Fibroblast of skin of right biceps (primary cell): ENCODE data around the gene TSPAN1.

Experiments
- DNase-seq: peaks from one replicate; pipeline ENCODE4 v3.0.0-alpha.2; 2013

Gene TSPAN1

DNA sequence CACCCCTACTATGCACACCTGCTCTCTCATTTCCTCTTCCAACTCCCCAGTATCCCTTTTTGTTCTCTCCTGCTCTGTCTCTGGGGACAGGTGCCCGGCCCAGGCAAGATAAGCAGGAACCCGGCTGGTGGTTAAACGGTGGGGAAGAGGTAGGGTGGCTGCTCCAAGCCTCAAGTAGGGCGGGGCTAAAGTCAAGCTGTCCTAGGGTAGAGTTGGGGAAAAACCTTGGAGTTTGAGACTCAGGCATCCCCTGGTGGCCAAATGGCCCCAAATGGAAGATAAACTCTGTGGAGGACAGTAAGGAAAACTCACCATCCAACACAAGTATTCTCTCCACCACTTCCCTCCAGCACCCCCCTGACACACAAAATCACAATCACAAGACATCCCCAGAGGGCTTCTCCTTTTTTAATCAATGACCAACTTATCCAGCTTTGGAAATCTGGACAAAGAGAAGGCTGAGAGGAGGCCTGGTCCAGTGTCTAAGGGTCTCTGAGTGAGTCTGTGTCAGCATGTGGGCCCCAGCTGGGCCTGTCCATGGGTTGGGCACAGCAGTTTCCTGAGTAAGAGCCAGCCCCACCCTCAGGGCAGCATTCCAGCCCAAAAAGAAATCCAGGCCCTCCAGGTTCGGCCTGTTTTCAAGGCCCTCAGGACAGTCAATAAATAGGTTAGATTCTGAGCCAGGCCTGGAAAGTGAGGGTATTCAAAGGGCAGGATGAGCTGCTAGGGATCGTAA is 13.6 kb downstream of the TSPAN1 start:
- no peak for DNase-seq

DNA sequence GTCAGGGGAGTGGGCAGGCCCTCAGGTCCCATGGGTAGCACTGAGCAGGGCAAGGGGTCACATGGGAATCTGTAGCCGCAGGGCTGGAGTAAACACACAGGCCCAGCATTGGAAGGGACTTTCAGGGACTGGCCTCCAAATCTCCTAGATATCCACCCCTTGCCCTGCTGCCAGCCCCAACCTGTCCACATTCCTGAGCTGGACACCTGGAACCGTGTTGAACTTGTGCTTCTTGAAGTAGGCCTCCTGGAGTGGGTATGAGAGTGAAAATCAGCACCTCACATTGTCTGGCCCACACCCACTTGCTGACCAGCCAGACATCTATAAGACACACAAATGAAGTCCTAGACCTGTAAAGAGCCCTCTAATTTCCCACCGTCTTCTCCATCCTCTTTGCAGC is 15.7 kb downstream of the TSPAN1 start:
- DNase-seq, result no peak

DNA sequence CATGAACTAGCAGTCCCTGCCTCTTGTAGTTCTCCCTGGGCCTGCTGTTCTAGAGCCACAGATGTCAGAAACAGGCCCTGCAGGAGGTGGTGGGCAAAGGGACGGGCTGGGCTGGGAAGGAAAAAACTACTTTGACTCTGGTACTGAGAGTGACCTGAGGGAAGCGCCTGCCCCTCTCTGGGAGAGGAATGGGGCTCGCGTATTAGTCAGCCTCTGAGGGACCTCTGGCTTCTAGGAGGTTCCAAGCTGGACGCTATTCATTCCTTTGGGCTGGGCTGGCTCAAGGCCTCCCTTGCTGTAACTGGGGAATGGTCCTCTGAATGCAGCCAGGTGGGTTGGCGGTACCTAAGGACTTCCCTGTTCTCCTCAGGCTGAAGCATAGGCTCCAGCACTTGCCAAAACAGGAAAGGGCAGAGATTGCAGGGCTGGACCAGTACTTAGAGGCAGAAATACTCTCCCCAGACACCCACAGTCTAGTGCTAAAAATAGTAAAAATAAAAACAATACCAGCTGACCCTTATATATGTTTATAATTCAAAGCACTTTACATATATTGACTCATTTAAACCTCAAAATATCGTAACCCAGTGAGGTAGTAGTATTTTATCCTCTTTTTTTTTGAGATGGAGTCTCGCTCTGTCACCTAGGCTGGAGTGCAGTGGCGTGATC is 16.3 kb downstream of the TSPAN1 start:
- no peak for DNase-seq

DNA sequence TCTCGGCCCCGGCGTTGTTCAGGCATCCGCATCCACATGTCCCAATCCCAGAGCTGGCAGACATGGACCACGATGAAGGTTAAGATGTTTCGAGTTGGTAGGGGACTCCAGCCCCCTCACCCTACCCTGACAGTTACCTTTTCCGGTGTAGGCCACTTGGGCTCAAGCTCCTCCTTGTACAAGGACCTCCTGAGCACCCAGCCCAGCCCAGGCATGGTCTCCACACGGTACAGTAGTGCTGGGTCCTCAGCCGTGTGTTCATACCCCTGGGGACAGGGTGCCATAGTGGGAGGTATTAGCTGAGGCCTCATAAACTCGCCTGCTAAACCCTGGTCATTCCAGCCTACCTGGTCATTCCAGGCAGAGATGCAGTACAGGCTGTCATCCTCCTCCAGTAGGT is 17.3 kb downstream of the TSPAN1 start:
- DNase-seq, result no peak

DNA sequence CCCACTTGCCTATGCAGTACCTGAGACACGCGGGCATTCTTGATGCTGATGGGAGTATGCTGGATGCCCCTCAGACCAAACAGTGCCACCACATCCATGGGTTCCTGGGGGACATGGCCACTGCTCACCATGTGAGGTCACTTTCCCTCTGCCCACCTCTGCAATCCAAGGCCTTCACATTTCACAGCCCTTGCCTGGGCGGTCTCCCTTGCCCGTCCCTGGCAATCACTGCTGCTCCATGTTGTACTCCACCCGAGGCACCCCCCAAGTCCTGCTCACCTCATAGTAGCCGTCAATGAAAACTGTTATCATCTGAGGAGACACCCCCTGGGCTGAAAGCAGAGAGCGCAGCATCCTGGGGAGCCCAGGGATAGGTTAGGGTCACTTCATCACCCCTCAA is 18.4 kb downstream of the TSPAN1 start:
- no peak for DNase-seq

DNA sequence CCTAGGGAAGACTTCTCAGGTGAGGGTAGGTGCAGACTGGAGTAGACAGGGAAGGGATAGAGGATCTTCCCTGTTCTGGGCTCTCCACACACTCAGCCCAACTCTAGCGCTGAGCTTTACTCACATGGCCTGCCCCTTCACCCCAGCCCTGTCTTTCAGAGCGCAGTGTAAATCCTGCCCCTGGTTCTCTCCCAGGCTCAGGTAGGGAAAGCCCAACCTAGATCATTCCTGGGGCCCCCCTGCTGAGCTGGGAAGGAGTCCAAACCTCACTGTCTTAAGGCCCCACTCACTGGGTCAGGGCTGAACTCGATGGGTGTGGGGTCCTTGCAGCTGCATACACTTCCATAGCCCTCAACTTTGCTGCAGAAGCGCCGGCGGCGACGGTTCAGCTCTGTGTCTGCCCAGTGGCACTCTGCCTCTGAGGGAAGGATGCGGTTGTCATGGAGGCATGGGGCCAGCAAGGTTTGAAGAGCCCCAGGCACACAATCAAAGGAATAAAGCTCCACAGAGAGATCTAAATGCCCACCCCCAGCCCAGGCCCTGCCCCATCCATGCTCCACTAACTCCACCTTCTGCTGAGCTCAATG is 19.2 kb downstream of the TSPAN1 start:
- DNase-seq, result no peak

DNA sequence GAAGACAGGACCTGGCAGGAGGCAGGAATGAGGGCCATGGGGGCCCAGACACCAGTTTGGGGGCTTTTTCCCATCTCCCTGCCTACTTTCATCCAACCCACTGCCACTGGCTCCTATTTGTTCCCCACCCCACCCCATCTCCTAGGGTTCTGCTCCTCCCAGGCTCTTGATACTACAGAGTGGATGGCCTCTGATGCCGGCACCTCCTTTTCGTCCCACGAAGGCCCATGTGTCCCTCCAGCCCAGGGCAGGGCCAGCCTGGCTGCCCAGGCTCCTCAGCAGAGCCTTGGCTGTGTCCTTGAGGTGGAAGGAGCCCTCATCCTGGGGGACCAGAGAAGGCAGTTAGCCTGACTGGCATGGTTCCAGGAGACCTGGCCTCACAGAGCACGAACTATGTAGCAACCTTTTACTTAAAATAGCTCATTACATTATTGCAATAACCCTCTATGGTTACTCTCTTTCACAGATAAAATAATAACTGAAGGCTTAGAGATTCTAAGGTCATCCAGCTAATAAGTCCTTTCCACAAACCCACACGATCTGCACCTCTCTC is 19.8 kb downstream of the TSPAN1 start:
- DNase-seq, result no peak

DNA sequence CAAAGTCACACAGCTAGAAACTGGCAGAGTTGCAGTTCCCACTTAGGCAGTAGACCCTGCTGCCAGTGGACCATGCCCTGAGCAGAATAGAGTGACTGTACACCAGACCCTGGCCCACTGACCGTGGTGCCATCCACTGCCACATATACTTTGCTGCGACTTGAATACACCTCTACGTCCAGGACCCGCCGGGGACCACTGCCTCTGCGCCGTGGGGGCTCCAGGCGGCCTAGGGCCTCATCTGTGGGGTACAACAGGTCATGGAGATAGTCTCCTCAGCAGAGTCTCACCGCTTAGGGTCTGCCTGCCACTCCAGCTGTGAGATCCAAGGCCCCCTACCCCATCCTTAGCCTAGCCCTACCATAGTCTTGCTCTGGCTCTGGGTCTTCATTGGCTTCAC is 21.7 kb downstream of the TSPAN1 start:
- no peak for DNase-seq

DNA sequence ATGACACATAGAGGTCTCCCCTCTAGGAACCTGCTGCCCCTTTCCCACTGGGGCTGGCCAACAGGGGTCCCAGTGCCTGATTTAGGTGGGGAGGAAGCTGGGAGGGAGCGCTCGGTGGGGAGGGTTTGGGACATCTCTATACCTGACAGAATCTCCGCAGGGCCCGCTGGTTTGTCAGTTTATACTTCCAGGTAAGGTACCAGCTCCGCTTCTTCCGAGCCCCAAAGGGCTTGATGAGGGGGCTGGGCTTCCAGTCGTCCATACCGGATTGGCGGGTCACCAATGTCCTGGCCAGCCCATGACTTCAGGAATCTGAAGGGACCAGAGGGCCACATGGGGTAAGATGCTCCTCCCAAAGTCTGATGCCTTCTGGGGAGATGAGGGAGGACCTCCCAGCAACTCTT is 22.7 kb downstream of the TSPAN1 start:
- no peak for DNase-seq

DNA sequence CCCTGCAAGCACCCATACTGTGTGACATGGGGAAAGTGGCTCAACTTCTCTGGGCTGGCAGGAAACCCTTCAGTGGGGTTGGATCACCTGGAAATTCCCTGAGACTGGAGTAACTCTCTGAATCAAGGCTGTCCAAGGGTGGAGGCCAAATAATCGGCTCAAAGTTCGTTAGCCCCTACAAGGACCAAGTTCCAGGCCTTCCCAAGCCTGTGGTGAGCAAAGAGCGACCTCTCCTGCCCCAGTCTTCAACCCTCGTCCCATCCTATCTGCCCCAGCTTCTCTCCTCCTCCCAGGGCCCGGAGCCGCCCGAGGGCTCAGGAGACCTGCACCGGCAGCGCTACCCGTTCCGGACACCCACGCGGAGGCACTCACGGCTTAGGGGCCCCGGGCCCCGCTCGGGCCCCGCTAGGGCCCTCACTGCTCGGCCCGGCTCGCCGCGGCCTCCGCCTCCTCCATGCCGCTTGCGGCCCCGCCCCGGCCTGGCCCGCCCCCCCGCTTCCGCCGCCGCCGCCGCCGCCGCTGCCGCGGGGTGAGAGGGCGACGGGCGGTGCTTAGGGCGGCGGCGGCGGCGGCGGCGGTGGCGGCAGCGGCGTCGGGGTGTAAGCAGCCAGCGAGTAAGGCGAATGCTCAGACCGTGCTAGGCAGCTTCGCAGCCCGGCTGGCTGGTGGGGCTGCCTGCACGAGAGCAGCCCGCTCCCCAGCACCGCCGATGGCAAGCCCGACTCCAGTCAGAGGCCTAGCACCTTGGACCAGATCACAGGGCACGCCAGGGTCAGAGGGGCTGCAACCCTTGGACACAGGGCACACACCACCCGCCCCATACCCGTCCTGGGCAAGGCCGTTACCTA is 23.3 kb downstream of the TSPAN1 start, which contains the start of gene POMGNT1:
Gene POMGNT1, minus strand, starts transcription at position 471 of the 848 bp plus-strand sequence. CDS start 613 bp downstream, outside the sequence.
- peak; percentile 71 for DNase-seq

DNA sequence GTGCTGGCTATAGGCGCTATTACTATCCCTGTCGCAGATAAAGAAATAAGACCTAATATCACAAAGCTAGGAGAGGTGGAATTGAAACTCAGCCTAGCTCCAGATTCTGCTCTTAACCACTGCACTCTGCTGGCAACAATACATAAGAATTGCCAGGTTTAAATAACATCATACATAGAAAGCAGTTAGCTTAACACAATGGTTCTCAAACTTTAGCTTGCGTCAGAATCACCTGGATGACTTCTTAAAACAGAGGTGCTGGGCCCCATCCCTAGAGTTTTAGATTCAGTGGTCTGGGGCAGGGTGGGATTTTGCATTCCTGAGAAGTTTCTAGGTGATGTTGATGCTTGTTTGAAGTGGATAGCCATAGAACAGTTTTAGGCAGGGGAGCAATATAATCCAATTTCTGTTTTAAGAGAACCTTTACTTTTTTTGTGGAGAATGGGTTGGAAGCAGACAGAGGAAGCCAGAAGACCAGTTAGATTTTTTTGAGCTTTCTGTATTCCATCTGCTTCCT is 24.4 kb downstream of the TSPAN1 start:
- DNase-seq, result no peak

DNA sequence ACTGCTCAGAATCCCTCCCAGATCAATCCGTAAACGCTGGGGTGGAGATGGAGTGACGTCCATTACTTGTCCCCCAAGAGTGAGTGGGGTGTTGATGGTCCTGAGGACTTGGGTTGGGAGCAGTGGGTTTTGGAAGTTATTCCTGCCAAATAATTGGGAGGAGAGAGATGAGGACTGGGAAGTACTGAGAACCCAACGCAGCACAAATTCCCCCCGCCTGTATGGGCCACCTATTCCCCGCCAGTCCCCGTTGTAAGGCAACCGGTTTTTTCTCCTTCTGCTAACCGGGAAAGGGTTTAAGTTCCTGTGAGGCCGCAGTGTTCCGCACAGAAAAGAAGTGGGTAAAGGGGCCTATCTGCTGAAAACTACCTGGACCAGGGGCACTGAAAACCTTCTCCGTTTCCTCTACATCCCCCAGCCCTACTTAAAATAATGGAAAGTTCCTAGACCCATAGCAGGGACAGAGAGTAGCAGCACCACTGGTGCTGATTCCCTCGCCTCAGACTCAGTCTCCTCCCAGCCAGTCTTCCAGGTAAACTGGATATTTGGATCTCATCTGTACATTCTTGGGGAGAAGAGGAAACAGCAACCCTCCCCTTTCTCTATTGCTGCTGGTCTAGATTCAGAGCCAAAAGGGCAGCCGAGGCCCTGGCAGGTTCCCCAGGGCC is 29.0 kb downstream of the TSPAN1 start:
- no peak for DNase-seq

DNA sequence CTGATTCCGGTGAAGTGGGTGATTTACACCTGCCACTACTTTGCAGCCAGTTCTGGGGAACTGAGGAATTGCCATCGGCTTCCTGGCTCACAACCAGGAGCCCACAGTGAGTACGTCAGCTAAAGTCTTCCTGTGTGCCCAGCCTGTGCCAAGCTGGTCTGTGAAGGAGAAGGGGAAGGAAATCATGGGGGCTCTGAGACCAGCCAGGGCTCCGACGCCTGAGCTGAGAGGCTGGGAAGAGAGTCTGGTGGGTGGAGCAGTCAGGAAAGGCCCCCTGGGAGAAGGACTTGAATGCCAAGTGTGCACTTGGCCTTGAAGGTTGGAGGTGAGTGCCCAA is 29.5 kb downstream of the TSPAN1 start:
- DNase-seq, result no peak

DNA sequence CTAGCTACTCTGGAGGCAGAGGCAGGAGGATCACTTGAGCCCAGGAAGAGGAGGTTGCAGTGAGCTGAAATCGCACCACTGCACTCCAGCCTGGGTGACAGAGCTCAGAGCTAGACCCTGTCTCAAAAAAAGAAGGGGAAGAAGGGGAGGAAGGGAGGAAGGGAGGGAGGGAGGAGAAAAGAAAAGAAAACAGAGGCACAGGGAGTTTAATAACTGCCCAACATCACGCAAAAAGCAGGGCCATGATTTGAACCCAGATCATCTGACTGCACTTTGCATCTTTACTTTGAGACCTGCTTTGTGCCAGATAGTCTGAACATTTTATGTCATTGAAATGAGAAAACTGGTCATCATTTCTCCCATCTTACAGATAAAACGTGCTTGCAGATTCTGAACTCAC is 30.3 kb downstream of the TSPAN1 start:
- no peak for DNase-seq

DNA sequence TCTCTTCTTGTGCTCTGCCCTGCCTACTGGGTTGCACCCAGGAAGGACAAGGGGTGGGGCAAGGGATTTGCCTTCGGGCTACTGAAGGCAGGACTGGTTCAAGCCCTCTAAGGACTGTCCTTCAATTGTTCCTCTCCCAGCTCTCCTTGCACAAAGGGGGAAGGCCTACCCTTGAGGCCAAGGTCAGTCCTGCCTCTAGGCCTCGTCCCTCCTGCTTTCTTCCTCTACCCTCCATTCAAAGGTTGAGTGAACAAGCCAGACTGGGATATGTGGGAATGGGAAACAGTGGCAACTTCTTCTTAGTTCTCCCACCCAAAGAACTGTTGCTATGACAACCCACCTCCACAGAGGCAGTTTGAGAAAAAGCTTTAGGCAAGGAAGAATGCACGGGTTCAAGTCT is 30.9 kb downstream of the TSPAN1 start:
- no peak for DNase-seq

DNA sequence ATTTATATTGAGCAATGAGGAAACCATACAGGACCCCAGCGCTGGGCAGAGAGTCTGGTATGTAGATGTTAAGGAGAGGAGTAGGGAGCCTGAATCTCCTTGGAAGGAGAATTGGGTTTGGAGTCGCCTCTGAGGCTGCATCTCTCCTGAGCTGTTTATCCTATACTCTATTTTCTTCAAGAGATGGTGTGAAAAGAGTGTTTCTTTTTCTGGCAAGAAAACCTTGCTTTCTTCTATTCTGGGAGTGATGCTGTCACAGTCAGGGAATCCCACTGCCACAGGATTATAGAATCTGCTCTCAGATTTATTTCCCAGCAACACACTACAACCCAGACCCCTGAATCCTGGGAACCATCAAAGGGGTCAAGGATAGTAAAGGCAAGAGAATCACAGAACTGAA is 31.5 kb downstream of the TSPAN1 start:
- no peak for DNase-seq

DNA sequence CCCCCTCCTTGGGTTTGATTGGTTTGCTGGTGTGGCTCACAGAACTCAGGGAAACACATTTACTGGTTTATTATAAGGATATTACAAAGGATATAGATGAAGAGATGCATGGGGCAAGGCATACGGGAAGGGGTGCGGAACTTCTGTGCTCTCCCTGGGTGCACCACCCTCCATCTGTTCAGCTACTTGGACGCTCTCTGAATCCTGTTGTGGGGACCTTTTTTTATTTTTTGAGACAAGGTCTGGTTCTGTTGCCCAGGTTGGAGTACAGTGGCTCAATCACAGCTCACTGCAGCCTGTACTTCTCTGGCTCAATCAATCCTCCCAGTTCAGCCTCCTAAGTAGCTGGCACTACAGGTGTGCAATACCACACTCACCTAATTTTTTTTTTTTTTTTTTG is 35.7 kb downstream of the TSPAN1 start:
- DNase-seq, result no peak

DNA sequence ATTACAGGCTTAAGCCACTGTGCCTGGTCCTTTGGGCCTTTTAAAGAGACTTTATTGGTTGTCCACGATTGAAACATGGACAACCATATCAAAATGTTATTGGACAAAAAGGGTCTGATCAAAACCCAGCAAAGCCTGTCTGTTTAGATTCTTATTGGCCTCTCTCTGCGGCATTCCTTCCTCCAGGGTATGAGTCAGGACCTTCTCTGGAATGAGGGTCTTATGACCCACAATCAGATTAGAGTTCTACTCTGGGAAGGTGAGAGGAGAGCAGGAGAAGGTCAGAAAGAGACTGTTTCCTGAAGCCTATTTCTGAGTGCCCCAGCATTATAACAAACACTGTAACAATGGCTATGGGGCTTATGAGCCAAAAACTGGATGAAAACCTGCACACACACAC is 36.2 kb downstream of the TSPAN1 start:
- no peak for DNase-seq

DNA sequence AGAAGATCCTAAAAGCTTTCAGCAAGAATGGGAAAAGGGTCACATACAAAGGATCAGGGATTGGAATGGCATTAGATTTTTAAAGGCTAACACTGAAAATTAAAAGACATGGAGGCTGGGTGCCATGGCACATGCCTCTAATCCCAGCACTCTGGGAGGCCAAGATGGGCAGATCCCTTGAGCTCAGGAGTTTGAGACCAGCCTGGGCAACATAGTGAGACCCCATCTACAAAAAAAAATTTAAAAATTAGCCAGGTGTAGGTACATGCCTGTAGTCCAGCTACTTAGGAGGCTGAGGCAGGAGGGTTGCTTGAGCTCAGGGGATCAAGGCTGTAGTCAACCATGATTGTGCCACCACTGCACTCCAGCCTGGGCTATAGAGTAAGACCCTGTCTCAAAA is 40.6 kb downstream of the TSPAN1 start:
- DNase-seq, result no peak

DNA sequence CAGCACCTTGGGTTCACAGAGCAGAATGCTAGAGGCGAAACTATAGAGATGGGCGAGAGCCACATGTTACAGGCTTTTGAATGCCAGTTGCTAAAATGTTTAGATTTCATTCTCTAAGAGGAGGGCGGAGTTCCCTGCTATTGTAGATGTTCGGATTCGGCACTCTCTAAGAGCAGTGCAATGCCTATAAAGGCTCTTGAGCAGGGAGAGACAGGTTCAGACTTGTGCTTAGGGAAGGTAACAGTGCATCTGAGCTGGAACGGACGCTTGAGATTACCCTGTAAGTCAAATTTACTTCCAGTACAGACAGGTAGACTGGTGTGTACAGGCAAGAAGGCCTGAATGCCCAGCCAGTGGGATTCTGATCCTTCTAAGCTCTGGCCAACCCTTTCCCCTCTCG is 43.6 kb downstream of the TSPAN1 start:
- DNase-seq, result no peak

DNA sequence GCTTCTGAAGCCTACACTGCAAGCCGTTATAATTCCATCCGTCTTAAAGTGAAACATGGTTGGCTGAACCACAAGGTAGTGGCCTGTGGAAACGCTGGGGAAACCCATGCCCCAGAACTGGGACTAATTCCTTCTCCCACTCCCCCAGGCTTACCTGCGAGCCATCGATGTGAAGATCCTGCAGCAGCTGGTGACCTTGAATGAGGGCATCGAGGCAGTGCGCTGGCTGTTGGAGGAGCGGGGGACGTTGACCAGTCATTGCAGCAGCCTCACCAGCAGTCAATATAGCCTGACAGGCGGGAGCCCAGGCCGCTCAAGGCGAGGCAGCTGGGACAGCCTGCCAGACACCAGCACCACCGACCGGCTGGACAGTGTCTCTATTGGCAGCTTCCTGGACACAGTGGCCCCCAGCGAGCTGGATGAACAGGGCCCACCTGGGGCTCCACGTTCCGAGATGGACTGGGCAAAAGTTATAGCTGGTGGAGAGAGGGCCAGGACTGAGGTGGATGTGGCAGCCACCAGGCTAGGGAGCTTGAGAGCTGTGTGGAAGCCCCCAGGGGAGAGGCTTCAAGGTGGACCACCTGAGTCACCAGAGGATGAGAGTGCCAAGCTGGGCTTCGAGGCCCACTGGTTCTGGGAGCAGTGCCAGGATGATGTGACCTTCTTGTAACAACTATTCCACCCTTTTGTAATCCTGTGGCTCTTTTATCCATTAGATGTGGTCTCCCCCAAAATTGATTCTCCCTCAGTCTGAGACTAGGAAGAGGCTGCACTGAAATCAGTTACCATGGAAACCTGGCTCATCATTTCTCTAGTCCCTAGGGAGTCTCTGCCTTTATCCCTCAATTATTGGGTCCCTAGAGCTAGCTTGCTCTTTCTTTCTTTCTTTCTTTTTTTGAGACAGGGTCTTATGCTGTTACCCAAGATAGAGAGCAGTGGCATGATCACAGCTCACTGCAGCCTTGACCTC is 44.9 kb downstream of the TSPAN1 start:
- DNase-seq, result peak; percentile 15
